Activated T-helper 1 cell treated with anti-CD3 and anti-CD28 coated beads, Interleukin-2, amount 50 U/mL, for 16 hours (primary cell): ENCODE data around the gene ITGB4.
A peak's percentile ranks its signal among the peaks of the same experiment; 100 is the strongest.

ENCODE experiments used
- DNase-seq, 2 donors: peaks; one replicate each; pipeline ENCODE4 v3.0.0-alpha.2; 2020; ENCODE audit warnings: low read depth in 1 of 2, low spot score in 1 of 2

ITGB4 gene

GRCh38 chr17:75785016-75785890 lies 64.0 kb downstream of the ITGB4 start:
- peak; percentile 79 to 86 for DNase-seq

GRCh38 chr17:75791254-75791653 lies 70.0 kb downstream of the ITGB4 start:
- DNase-seq: no peak

- no peak for DNase-seq
Observed at GRCh38 chr17:75793460-75793859, 72.2 kb downstream of the ITGB4 start.

GRCh38 chr17:75795820-75796607 lies 74.8 kb downstream of the ITGB4 start:
- DNase-seq: no peak

GRCh38 chr17:75799402-75799801 lies 78.1 kb downstream of the ITGB4 start:
- no peak for DNase-seq

- DNase-seq: no peak
Observed at GRCh38 chr17:75803883-75804282, 82.6 kb downstream of the ITGB4 start.

- no peak for DNase-seq
Observed at GRCh38 chr17:75806822-75807500, 85.7 kb downstream of the ITGB4 start.
